HK-2 (cell line): Measurements from ENCODE around the gene PXMP4.
"Not testable (repeated sequence)": the region's sequence is repeated elsewhere in the genome, so short reads cannot be mapped to it uniquely, and the experiment has no call there.

ENCODE experiments used
- DNase-seq: peaks from one replicate; pipeline ENCODE4 v3.0.0-alpha.2; 2018; ENCODE audit not compliant: unreplicated experiment

Gene PXMP4

GRCh38 chr20:33703498-33704137 is 16.5 kb downstream of the PXMP4 start:
- DNase-seq, result no peak

DNA sequence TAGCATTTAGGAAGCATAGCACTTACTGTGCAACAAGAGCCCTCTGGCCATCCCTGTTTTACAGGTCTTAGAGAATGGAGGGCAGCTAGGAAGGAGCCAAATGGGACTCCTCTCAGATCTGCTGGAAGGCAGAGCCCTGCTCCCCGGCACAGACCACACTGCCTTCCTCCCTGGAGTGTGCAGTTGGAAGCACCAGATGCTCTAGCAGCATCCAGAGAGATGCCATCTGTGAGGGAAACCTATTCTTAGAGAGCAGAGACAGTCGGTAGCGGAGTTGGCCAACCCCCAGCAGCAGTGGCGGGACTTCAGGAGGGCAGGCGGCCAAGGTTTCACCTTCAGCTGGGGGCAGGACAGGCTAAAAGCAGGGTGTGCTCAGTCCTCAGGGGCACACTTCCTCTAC is 17.2 kb downstream of the PXMP4 start:
- no peak for DNase-seq

DNA sequence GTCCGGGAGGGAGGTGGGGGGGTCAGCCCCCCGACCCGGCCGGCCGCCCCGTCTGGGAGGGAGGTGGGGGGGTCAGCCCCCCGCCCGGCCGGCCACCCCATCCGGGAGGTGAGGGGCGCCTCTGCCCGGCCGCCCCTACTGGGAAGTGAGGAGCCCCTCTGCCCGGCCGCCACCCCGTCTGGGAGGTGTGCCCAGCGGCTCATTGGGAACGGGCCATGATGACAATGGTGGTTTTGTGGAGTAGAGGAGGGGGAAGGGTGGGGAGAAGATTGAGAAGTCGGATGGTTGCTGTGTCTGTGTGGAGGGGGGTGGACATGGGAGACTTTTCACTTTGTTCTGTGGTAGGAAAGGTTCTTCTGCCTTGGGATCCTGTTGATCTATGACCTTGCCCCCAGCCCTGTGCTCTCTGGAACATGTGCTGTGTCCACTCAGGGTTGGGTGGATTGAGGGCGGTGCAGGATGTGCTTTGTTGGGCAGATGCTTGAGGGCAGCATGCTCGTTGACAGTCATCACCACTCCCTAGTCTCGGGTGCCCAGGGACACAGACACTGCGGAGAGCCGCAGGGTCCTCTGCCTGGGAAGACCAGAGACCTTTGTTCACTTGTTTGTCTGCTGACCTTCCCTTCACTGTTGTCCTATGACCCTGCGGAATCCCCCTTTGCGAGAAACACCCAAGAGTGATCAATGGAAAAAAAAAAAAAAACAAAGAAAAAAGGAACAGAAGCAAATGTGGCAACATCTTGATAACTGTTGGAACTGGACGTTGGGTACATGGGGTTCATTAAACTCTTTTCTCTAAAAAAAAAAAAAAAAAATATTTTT is 18.3 kb downstream of the PXMP4 start:
- DNase-seq, result no peak

DNA sequence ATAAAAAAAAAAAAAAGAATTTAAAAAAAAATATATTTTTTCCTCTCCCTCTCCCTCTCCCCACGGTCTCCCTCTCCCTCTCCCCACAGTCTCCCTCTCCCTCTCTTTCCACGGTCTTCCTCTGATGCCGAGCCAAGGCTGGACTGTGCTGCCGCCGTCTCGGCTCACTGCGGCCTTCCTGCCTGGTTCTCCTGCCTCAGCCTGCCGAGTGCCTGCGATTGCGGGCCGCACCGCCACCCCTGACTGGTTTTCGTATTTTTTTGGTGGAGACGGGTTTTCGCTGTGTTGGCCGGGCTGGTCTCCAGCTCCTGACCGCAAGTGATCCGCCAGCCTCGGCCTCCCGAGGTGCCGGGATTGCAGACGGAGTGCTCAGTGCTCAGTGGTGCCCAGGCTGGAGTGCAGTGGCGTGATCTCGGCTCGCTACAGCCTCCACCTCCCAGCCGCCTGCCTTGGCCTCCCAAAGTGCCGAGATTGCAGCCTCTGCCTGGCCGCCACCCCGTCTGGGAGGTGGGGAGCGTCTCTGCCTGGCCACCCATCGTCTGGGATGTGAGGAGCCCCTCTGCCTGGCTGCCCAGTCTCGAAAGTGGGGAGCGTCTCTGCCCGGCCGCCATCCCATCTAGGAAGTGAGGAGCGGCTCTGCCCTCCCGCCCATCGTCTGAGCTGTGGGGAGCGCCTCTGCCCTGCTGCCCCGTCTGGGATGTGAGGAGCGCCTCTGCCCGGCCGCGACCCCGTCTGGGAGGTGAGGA is 19.2 kb downstream of the PXMP4 start:
- DNase-seq, result not testable (repeated sequence)

DNA sequence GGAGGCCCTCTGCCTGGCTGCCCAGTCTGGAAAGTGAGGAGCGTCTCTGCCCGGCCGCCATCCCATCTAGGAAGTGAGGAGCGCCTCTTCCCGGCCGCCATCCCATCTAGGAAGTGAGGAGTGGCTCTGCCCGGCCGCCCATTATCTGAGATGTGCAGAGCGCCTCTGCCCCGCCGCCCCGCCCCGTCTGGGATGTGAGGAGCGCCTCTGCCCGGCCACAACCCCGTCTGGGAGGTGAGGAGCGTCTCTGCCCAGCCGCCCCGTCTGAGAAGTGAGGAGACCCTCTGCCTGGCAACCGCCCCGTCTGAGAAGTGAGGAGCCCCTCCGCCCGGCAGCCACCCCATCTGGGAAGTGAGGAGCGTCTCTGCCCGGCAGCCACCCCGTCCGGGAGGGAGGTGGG is 21.1 kb downstream of the PXMP4 start:
- not testable (repeated sequence) for DNase-seq

DNA sequence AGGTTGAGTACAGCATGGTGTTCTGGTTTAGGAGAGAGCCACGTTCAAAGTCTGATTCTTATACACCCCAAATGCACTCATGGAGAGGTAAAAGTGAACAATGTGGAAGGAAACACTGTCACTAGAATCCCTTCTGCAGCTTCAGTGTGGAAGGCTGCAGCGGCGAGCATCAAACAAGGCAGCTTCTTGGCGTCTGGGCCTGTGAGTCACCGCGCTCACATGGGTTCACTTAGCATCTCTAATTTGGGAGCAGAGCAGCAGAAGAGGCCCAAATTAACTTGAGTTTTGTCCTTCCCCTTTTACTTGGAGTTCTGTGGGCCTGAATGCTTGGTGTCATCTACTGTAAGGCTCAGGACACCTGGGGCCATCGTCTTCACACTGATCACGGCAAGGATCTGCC is 23.0 kb downstream of the PXMP4 start:
- no peak for DNase-seq

DNA sequence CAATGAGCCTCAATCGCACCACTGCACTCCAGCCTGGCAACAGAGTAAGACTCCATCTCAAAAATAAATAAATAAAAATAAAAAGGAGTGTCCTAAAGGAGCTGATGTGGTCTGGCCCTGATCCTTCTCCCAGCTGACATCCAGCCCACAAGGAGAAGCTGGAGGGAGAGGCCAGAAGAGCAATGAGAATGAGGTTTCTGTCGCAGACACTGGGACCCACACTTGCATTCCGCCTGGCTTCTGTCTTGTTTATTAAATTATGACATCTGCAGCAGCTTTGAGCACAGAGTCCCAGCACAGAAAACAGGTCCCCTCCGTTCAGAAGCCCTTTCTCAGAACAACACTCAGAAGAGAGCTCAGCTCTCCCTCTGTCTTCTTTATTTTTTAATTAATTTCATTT is 23.7 kb downstream of the PXMP4 start:
- DNase-seq, result no peak

DNA sequence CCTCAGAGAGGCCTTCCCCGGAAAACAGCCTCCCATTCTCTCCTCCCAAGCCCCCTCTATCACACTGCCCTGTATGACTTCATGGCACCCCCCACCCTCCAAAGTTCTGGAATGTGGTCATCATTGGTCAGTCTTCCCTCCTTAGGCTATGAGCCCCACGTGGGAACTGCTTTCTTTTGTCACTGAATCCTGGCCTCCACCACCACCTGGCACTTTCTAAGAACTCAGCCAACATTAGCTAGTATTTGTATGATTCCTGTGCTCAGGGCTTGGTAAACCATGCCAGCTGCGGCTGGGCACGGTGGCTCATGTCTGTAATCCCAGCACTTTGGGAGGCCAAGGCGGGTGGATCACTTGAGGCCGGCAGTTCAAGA is 25.5 kb downstream of the PXMP4 start:
- DNase-seq, result no peak

DNA sequence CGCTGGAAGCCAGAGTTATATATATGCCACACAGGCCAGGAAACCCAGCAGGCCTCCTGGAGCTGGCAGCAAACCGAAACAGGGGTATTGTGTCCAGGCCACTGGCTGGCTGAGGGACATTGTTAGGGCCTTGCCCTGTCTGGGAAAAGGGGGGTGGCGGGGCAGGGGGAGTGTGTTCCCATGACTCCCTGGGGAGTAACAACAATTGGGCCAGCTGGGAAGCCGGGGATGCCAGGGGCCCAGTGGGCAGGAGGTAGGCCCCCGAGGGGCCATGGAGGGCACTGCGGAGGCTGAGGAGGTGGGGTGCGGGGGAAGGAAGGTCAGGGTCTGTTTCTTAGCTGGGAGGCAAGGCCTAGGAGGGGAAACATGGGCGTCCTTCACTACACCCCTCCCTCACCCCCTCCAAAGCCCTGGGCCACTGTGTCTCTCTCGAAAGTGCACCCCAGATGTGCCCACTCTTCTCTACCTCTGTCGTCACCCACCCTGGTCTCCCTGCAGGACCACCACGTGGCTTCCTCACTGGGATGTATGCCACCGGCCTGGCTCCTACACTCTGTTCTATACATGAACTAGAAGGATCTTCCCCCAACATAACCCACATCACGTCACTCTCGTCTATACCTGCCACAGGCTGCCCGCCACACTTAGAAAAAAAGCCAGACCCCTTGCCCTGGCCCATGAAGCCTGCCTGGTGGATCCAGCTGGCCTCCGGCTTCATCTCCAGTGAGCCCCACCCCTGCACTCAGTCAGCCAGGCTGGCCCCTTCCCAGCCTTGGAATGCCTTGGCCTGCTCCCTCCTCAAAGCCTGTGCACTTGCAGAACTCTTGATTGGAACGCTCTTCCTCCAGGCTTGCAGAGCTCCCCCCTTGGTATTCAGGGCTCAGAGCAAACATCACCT is 26.1 kb downstream of the PXMP4 start:
- DNase-seq, result no peak

- no peak for DNase-seq
Observed at GRCh38 chr20:33693289-33693688, 26.8 kb downstream of the PXMP4 start.

DNA sequence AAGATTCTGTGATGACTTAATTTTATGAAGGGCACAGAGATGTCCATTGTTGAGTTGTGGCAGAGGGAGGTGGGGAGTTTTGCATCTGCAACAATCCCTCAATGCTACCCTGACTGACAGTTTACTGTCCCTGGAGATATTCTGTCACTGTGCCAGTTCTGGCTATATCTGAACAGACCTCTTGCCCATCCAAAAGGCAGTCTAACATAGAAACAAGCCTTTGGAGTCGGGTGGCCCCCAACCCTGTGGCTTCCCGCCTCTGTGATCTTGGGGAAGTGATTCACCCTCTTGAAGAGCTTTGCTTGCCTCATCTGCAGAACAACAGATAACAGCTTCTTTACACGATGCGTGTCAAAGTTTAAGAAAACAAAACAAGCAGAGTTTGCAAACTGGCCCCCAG is 30.1 kb downstream of the PXMP4 start:
- peak; percentile 52 for DNase-seq

GRCh38 chr20:33689493-33689892 is 30.6 kb downstream of the PXMP4 start:
- DNase-seq, result no peak

DNA sequence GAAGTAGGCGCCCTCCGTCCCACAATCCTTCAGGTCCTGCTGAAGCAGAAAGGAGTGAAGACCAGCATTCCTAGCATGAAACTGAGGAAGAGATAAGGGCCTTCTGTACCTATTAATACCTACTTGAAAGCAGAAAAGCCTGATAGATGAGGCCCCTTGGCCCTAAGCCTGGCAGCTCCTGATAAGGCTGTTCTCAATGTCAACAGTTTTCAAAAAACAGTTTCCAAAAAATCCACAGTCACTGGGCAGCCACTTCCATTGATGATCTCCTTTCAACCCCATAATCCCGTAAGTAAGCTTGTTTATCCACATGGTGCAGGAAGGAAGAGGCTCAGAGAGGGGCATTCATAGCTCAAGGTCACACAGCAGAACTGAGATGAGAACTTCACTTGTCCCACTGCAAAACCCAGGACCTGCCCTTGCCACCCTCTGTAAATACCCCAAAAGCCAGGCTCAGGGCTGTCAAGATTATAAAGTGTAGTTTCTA is 31.1 kb downstream of the PXMP4 start:
- no peak for DNase-seq

DNA sequence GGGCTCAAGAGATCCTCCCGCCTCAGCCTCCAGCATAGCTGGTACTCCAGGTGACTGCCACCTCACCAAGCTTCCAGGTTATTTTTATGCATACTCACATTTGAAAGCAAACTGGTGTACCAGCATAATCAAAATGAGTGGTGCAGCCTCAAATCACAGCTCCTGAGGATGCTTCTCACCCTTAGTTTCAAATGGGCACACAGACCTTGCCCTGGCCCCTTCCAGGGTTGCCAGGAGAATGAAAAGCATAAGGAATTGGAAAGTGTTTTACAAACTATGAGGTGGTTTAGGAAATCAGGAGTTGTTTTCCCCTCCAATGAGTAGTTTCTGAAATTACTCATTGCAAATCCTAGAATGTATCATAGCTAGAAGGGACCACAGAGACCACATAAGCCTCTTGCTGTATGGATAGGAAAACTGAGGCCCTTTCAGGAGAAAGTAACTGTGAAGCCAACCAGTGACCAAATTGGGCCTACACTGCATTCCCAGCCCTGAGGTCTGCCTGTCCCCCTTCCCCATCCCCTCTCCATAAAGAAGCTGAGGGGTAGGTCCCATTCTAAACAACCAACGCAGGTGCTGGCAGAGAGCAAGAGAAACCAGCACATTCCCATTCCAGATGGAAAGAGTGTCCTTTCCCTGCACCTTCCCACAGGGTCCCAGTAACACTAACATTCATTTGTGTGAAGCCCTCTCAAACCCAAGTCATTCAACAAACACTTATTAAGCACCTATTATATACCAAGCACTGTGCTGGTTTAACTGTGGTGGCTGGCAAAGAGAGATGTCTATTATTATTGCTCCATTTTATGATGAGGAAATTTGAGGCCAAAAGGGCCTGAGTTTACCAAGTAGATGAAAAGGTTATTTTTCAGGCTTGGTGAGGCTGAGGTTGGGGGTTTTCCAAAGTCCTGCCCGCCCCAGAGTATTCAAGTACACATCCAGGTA is 31.8 kb downstream of the PXMP4 start:
- DNase-seq, result no peak

DNA sequence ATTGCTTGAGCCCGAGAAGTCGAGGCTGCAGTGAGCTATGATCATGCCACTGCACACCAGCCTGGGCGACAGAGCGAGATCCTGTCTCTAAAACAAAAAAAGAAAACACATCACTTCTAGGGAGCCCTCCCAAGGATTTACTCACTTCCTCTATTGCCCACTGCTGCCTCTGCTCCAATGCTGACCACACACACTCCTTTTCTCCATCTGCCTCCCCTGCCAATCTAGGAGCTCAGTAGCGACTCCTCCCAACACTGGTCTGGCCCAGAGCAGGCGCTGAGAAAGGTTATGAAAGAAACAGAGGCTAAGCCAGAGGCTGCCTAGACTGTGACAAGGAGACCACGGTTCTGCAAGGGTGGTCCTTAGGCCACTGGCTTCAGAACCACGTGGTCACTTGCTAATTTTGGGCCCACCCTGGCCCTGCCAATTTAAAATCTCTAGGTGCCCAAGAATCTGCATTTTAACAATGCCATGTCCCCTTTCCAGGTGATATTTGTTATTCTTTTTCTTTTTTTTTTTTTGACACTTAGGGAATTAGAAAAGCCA is 32.7 kb downstream of the PXMP4 start:
- DNase-seq, result peak; percentile 20

DNA sequence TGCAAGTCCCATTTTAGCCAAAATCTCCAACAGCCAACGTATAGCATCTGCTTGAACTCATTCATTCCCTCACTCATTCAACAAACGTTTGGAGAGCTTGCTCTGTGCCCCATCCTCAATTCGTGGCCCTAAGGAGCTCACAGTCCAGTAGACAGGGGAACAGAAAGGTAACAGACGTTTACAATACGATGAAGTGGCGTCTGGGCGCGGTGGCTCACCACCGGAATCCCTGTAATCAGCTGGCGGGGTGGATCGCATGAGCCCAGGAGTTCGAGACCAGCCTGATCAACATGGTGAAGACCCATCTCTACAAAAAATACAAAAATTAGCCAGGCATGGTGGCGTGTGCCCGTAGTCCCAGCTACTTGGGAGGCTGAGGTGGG is 33.1 kb downstream of the PXMP4 start:
- no peak for DNase-seq

DNA sequence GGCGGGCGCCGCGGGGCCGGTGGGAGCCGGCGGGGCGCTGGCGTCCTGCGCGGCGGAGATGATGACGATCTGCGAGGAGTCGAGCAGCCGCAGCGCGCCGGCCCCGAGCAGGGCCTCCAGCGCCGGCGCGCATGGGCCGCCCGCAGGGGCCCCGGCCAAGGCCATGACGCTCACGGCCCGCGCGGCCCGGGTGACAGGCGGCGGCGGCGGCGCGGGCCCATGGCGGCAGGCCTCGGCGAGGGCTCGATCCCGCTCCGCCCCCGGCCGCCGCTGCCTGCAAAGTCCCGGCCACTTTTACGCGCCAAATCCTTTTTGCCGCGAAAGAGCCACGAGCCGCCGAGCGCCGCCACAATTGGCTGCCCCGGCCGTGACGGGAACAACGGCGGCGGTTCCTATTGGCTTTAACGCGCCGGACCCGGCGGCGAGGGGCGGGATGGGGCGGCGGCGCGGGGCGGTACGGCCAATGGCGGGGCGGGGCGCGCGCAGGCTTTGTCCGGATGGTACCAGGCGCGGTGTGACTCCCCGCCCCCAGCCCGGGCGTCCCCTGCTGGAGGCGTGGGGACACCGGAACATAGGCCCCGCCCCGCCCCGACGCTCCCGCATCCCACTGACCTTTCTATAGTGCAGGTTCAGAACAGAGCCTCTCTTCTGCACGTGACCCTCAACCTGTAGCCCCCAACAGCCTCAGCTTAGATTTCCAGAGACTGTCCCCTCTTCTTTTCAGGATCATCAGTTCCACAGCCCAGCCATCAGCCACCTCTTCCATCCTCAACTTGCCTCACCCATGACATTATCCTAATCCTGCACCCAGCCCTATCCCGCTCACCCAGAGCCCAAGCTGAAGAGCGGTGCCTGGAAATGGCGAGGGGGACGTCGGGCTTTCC is 33.8 kb downstream of the PXMP4 start, which contains the start of gene E2F1:
E2F1 (minus strand) TSS at position 286 of the 884 bp plus-strand sequence; CDS start at position 165, 121 bp downstream.
- peak; percentile 99 for DNase-seq

DNA sequence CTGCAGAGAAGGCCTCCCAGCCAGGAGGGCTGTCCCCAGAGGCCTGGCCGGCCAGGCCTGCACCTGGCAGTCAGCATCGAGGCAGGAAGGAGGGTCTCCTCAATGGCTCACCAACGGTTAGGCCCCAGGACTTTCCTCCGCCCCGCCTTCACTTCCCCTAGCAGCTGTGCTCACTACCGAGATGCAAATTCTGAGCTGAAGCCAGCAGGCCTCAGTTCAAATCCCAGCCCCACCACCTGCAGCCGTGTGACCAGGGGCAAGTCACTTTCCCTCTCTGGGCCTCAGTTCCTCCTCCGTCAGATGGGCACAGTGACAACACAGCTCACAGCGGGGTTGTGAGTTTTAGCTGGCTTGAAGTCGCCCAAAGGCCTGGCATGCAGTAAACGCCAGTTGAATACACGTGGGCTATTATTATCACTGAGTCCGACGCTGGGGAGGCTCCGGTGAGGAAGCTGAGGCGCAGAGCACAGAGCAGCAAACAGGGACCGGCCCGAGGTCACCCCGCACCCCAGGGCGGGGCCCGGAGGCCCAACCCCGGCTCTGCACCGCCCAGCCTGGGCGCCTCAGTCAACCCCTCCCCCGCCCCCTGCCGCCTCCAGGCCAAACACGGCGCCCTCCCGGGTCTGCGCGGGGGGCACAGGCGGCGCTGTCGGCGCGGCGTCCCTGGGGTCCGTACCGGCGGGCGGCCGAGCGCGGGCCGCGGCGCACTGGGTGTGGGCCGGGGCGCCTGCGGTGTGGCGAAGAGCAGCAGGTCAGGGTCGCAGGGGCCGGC is 34.6 kb downstream of the PXMP4 start:
- DNase-seq, result peak; percentile 73
